Adrenal gland (tissue), 12 donors: ENCODE results near the gene GIMAP1. TPM values are rescaled to one million over a fixed set of nuclear protein-coding genes. Genes with fewer than 3 reads are reported as not detected.

ENCODE experiments used
- DNase-seq, 7 donors: peaks; one replicate each; pipeline ENCODE4 v3.0.0-alpha.2; 2019 to 2020
- H3K27ac ChIP-seq, 5 donors: fragments of 200-600 bp; sonication (generic) in 4 of 5; 1 replicate in 3 of 5; 2 replicates in 2 of 5; pipeline versions ENCODE4 v1.5.1 to v1.8.0; 2016 to 2020; ENCODE audit warnings: mild to moderate bottlenecking in 1 of 5
- H3K27me3 ChIP-seq: fragments of 200-600 bp; 2 replicates; pipeline ENCODE4 v1.8.0; 2021
- H3K36me3 ChIP-seq, 2 donors: fragments of 200-600 bp; replicated peaks in 1 of 2; 1 replicate in 1 of 2; 2 replicates in 1 of 2; pipeline versions ENCODE4 v1.5.1 to v1.8.0; 2018 to 2022
- H3K4me1 ChIP-seq, 2 donors: fragments of 200-600 bp; replicated peaks in 1 of 2; 1 replicate in 1 of 2; 2 replicates in 1 of 2; pipeline versions ENCODE4 v1.5.1 to v1.8.0; 2018 to 2021
- H3K4me3 ChIP-seq, 4 donors: fragments of 200-600 bp; sonication (generic) in 3 of 4; one replicate each; pipeline ENCODE4 v1.5.1; 2016 to 2018
- H3K9me3 ChIP-seq, 3 donors: fragments of 200-600 bp; sonication (generic) in 1 of 3; replicated peaks in 1 of 3; 1 replicate in 2 of 3; 2 replicates in 1 of 3; pipeline versions ENCODE4 v1.5.1 to v1.8.0; 2016 to 2021
- POLR2A ChIP-seq, 2 donors: fragments of 450-650 bp; IDR thresholded peaks; one replicate each; pipeline ENCODE4 v1.6.1; 2017; ENCODE audit warnings: antibody characterized with exemption in 2 of 2, mild to moderate bottlenecking in 2 of 2, moderate library complexity in 1 of 2
- WGBS, 4 donors: extraction: QIAGEN DNeasy Blood & Tissue Kit in 2 of 4; methylation state at CpG; one replicate each; pipeline versions ENCODE4 v1.1.5 to v1.1.7; 2013 to 2017; 5-methylcytosine and 5-hydroxymethylcytosine counted together
- intact Hi-C, 2 donors: fragments of 100-400 bp; cut with DNase I; formaldehyde crosslinking; loops; one replicate each; pipeline versions ENCODE4 v1.14.1 to v1.15.0; 2022 to 2023
- polyA plus RNA-seq, 3 donors: library from polyadenylated mRNA; stranded (reverse); fragments of 200-250 nt in 2 of 3; fragments of 350-450 nt in 1 of 3; fragmentation: Illumina TruSeq in 1 of 3; extraction: RNeasy Lipid Tissue Mini Kit (QIAGEN cat#74804) in 1 of 3; gene quantifications; one replicate each; pipeline ENCODE4 v1.2.3, GENCODE V29; 2013 to 2014
- total RNA-seq, 9 donors: library from RNA; depleted of rRNA in 4 of 9; stranded (reverse); fragments of >200 nt in 4 of 9; fragments of 120-200 nt in 1 of 9; fragmentation: NEBNext Ultra II Directional in 1 of 9; extraction: Animal tissue kit (Norgen Biotek cat#: 25700) in 1 of 9; gene quantifications; one replicate each; pipeline versions ENCODE4 v1.1.0 to v1.2.4, GENCODE V29; 2013 to 2023
- TF ChIP-seq, protein P1 (sequence below), 6 experiments: fragments of 450-650 bp in 4 of 6; fragments of 200-600 bp in 2 of 6; sonication (generic) in 1 of 6; IDR thresholded peaks; 1 replicate in 5 of 6; 2 replicates in 1 of 6; pipeline versions ENCODE4 v1.5.1 to v1.8.0; 2016 to 2021; ENCODE audit warnings: antibody characterized with exemption in 6 of 6, mild to moderate bottlenecking in 2 of 6, moderate library complexity in 1 of 6
- donor health status: healthy with polysubstance abuse.
- donor health status: Bipolar disorder and iron deficiency.
- donor health status: DM: yes; HTN: yes; CAD: no.
- donor health status: DM: no; HTN: no; CAD: no.
- donor health status: DM: no; HTN: no; CAD: no.
- donor health status: DM: yes; HTN: yes; CAD: no.

Gene GIMAP1
- total and polyA plus RNA-seq, 12 donors = 1.5 to 11.2 (median 5.6) TPM

DNA sequence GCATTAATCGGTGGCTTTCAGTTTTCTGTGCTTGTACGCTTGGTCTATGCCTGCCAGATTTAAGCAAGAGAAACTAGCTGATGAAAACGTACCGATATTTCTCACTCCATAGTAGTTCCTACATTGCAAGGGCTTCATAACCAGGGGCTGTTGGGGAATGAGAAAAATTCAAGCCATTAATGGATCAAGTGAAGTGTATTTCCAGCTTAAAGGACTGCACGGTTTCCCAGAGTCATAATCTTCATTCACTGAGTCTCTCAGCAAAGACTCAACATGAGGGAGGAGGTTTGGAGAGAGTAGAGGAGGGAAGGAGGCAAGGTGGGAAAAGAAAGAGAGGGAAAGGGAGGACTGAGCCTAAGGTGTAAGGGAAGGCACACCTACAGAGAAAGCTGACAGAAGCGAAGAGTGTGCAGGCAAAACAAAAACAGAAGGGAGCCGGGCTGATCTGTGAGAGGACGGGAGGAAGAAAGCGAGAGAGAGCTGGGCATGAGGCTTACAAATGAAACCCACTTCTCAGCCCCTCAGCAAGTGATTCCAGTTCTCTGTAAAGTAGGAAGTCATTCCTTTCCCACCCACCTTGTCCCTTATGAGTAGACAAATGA, 30.3 kb upstream of the GIMAP1 start:
- Histone ChIP-seq H3K4me1 (peaks cover 6 to 12% of the 10 kb centered on the region in 2 donors), H3K36me3 (no peaks in the 10 kb centered on the region), H3K9me3 (no peaks in the 10 kb centered on the region), H3K27ac (peak overlapping the region; percentile 52 to 76 (median 57)), H3K4me3 (peak overlapping the region in 2 of 4 donors; percentile 23 to 56), H3K27me3 (no peaks in the 10 kb centered on the region)
- 40 to 55% (median 52%) methylated on average over 9 of the region's 9 CpGs for WGBS, 4 donors
- intact Hi-C loops = no loop called here
- no peak for DNase-seq
- TF ChIP-seq, protein P1, sequence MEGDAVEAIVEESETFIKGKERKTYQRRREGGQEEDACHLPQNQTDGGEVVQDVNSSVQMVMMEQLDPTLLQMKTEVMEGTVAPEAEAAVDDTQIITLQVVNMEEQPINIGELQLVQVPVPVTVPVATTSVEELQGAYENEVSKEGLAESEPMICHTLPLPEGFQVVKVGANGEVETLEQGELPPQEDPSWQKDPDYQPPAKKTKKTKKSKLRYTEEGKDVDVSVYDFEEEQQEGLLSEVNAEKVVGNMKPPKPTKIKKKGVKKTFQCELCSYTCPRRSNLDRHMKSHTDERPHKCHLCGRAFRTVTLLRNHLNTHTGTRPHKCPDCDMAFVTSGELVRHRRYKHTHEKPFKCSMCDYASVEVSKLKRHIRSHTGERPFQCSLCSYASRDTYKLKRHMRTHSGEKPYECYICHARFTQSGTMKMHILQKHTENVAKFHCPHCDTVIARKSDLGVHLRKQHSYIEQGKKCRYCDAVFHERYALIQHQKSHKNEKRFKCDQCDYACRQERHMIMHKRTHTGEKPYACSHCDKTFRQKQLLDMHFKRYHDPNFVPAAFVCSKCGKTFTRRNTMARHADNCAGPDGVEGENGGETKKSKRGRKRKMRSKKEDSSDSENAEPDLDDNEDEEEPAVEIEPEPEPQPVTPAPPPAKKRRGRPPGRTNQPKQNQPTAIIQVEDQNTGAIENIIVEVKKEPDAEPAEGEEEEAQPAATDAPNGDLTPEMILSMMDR (IDR thresholded peaks at IDR 0.05) = no peak
- TF ChIP-seq POLR2A (IDR thresholded peaks at IDR 0.05) = no peak

DNA sequence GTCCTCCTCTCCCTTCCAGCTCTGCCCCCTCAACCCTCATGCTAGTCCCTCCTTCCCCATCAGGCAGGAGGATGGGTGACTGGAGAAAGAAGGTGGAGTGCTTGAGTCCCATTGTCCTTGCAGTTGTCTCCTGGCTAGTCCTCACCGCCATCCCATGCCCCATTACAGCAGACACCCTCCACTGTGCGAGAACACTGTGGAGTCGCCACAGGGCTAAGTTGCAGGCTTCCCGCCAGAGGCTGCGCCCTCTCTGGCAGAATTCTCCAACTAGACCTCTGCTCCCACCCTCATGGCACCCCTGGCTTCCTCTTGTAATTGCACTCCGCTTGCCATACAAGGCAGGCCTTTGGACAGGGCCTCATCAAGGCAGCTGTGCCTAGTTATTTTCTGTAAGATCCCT, 27.8 kb upstream of the GIMAP1 start:
- no peaks in the 10 kb centered on the region for H3K36me3 ChIP-seq
- WGBS, 4 donors = 90 to 95% (median 93%) methylated on average over 6 of the region's 6 CpGs
- intact Hi-C loops = no loop called here
- H3K4me1 ChIP-seq = peaks cover 6 to 12% of the 10 kb centered on the region in 2 donors
- TF ChIP-seq, protein P1 (IDR thresholded peaks at IDR 0.05) = no peak
- TF ChIP-seq POLR2A (IDR thresholded peaks at IDR 0.05) = no peak
- DNase-seq = no peak
- H3K4me3 ChIP-seq = no peak overlapping the region
- H3K27ac ChIP-seq = no peak overlapping the region
- H3K27me3 ChIP-seq = no peaks in the 10 kb centered on the region
- no peaks in the 10 kb centered on the region for H3K9me3 ChIP-seq

DNA sequence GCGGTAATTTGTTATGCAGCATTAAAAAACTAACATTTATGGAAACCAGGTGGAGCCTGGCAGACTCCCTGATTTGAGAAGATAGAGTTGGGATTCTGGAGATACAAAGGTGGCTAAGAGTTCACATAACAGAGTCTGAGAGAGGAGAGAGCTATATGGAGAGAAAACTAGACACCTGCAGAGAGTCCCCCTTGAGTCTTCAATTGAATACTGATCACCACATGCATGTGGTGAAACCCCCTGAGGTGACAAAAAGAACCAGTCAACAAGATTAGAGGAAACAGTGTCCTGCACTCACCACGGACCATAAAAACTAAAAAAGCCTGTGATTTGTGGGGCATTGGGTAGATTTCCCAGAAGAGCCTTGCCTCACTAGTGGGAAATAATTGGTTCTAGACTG, 20.8 kb upstream of the GIMAP1 start:
- 45 to 79% (median 76%) methylated on average over 2 of the region's 2 CpGs for WGBS, 4 donors
- no peak for DNase-seq
- Histone ChIP-seq H3K4me3 (no peak overlapping the region), H3K36me3 (no peaks in the 10 kb centered on the region), H3K9me3 (no peaks in the 10 kb centered on the region), H3K27ac (no peak overlapping the region), H3K27me3 (no peaks in the 10 kb centered on the region), H3K4me1 (no peaks in the 10 kb centered on the region)
- TF ChIP-seq, protein P1 (IDR thresholded peaks at IDR 0.05) = no peak
- TF ChIP-seq POLR2A (IDR thresholded peaks at IDR 0.05) = no peak
- intact Hi-C loops = no loop called here

DNA sequence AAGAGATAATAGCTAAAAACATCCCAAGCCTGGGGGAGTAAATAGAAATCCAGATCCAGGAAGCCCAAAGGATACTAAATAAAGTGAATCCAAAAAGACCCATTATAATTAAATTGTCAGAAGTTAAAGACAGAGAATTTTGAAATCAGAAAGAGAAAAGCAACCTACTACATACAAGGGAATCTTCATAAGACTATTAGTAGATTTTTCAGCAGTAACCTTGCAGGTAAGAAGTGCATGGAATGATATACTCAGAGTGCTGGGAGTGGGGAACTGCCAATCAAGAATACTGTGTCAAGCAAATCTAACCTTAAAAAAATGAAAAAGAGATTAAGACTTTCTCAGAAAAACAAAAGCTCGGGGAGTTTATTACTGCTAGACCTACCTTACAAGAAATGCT, 13.2 kb upstream of the GIMAP1 start:
- Histone ChIP-seq H3K4me1 (no peaks in the 10 kb centered on the region), H3K4me3 (no peak overlapping the region), H3K36me3 (no peaks in the 10 kb centered on the region), H3K9me3 (peaks cover 0 to 19% (median 9%) of the 10 kb centered on the region in 3 donors), H3K27me3 (no peaks in the 10 kb centered on the region), H3K27ac (no peak overlapping the region)
- intact Hi-C loops = no loop called here
- TF ChIP-seq POLR2A (IDR thresholded peaks at IDR 0.05) = no peak
- TF ChIP-seq, protein P1 (IDR thresholded peaks at IDR 0.05) = no peak
- no peak for DNase-seq
- WGBS, 4 donors = 81 to 88% (median 84%) methylated on average over 1 of the region's 1 CpG
